ENCODE data around the gene PLEKHJ1.

Gene PLEKHJ1

GRCh38 chr19:2251106-2252054, 15.3 kb upstream of the PLEKHJ1 start:
- no peak for TF ChIP-seq CTCF (IDR thresholded peaks at IDR 0.05; ENCODE audit: low read depth, low read length, missing control alignments)
- no peak overlapping the region for H3K4me3 ChIP-seq (replicated peaks; ENCODE audit: low read depth, low read length)
- no peak for DNase-seq (ENCODE audit: extremely low read depth, low read depth)

GRCh38 chr19:2250766-2251105, 14.6 kb upstream of the PLEKHJ1 start:
- DNase-seq (ENCODE audit: extremely low read depth, low read depth): no peak
- H3K4me3 ChIP-seq (replicated peaks; ENCODE audit: low read depth, low read length): no peak overlapping the region
- no peak for TF ChIP-seq CTCF (IDR thresholded peaks at IDR 0.05; ENCODE audit: low read depth, low read length, missing control alignments)

GRCh38 chr19:2249880-2250765, 14.0 kb upstream of the PLEKHJ1 start:
- H3K4me3 ChIP-seq (replicated peaks; ENCODE audit: low read depth, low read length): no peak overlapping the region
- DNase-seq (ENCODE audit: extremely low read depth, low read depth): no peak
- TF ChIP-seq CTCF (IDR thresholded peaks at IDR 0.05; ENCODE audit: low read depth, low read length, missing control alignments): no peak

- TF ChIP-seq CTCF (IDR thresholded peaks at IDR 0.05; ENCODE audit: low read depth, low read length, missing control alignments): no peak
- H3K4me3 ChIP-seq (replicated peaks; ENCODE audit: low read depth, low read length): no peak within 1 kb of the TSS
- DNase-seq (ENCODE audit: extremely low read depth, low read depth): no peak
These were observed 13.1 kb upstream of the PLEKHJ1 start, which contains the start of gene AMH for GRCh38 chr19:2249010-2249866. TSS of gene AMH (plus strand) at chr19:2249323. CDS start at chr19:2249333, 10 bp downstream.

GRCh38 chr19:2248136-2249009, 12.2 kb upstream of the PLEKHJ1 start:
- no peak for TF ChIP-seq CTCF (IDR thresholded peaks at IDR 0.05; ENCODE audit: low read depth, low read length, missing control alignments)
- no peak overlapping the region for H3K4me3 ChIP-seq (replicated peaks; ENCODE audit: low read depth, low read length)
- no peak for DNase-seq (ENCODE audit: extremely low read depth, low read depth)
